Right forelimb (tissue), 1 donor: ENCODE measurements around the gene TCERG1L.
"Not testable (repeated sequence)": the region's sequence is repeated elsewhere in the genome, so short reads cannot be mapped to it uniquely, and the experiment has no call there.

Experiments
- DNase-seq: peaks from one replicate; pipeline ENCODE4 v3.0.0-alpha.2; 2018

TCERG1L gene

DNA sequence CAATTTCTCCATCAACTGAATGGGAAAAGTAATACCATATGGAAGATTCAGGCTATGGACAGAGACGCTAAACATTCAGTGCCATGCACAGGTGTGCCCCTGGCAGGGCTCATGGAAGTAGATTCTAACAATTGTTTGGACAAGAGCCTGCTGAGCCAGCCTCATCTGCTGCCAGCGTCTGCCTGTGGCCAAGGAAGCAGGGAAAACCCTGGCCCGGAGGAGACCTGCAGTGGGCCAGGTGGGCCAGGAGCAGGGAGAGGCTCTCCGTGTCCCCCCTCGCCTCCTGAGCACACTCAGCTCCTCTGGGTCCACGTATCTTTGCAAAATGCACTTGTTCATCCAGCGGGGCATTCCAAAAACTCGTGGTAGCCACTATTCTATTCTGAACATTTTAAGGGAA lies 130.1 kb downstream of the TCERG1L start:
- DNase-seq = no peak

DNA sequence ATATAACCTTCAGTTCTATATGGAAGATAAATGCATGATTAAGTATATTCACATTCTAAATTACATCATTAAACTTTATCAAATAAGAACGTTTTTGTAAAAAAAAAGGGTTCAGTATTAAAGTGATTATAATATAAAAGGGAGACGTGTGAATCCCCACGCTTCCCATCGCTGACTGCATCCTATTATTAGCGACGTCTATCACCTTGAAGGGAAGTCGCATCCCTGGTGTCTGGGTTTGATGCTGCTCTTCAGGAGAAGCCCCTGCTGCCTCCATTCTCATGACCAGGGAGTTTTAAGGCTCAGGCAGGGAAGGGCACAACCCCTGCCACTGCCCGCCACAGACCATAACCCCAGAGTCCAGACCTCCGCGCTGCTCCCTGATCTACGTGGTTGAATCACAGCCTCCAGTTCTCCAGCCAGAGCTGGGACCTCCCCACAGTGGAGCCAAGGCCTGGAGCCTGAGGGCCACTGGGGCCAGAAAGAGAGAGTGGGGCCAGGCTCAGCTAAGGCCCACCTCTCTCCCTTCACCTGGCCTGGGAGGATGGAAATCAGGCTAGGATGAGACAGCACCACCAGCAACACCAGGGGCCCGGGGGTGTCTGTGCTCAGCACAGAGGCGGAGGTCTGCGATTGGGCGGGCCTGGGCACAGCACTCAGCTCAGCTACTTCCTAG lies 130.6 kb downstream of the TCERG1L start:
- no peak for DNase-seq

DNA sequence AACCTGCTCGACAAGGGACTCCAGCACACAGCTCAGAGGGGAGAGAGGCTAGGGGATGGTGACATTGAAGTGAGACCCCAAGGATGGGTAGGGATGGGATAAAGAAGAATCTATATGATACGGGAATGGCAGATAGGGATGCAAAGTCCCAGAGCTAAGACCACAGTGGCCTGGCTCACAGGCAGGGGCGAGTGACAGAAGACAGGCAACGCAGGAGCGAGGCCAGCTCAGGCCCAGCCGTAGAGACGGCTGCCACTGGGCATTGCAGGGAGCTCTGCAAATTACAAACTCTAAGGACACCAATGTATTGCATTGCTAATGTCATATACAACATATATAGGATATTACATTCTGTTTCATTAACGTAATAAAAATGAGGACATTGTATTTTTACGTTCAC lies 131.4 kb downstream of the TCERG1L start:
- DNase-seq = no peak

DNA sequence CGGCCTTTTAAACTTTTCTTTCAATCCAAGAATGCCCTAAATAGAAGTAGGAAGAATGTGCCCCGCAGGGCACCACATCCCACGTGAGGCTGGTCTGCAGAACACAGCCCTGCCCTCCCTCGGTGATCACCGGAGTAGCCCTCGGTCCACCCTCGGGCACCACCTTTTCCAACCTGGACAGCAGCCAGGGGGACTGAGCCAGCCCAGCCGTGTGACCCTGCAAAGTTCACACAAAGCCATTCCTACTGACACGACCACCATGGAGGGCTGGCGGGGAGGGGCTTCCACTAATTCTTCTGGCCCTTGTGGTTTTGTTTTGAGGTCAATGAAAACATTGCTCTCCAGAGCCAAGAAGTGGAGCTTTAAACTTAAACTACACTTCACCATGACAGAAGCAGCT lies 132.2 kb downstream of the TCERG1L start:
- DNase-seq = no peak

DNA sequence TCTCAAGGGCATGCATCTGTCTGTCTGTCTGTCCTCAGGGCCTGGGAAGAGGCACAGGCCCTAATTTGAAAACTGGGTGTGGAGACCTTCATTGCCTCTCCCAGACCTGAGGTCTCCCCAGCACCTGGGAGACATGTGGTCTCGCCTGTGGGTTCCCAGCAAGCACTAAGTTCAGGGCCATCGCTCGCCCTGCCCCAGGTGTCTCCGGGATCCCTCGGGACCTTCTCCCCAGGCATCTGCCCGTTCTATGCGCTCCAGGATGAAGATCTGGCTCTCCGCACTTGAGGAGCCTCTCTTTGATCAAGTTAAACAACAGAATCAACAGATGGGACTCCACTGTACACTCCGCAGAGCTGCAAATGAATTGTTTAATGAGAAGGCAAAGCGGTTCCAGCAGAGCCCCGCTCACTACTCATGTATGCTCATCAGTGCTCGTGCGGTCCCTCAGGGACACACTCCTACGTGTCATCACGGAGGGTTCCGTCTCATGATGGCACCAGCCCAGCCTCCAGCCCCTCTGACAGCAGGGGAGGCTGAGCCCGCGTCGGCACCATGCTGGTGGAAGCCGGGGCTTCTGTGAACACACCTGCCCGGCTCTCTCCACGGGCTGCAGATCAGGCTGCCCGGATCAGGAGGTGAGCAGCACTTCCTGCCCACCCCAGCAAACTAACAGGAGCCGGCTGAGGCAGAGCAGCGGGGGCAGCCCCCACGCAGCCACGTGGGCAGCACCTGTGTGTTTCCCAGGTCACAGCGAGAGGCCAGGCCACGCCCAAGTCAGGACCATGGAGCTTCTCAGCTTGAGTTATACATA lies 132.8 kb downstream of the TCERG1L start:
- DNase-seq = no peak

DNA sequence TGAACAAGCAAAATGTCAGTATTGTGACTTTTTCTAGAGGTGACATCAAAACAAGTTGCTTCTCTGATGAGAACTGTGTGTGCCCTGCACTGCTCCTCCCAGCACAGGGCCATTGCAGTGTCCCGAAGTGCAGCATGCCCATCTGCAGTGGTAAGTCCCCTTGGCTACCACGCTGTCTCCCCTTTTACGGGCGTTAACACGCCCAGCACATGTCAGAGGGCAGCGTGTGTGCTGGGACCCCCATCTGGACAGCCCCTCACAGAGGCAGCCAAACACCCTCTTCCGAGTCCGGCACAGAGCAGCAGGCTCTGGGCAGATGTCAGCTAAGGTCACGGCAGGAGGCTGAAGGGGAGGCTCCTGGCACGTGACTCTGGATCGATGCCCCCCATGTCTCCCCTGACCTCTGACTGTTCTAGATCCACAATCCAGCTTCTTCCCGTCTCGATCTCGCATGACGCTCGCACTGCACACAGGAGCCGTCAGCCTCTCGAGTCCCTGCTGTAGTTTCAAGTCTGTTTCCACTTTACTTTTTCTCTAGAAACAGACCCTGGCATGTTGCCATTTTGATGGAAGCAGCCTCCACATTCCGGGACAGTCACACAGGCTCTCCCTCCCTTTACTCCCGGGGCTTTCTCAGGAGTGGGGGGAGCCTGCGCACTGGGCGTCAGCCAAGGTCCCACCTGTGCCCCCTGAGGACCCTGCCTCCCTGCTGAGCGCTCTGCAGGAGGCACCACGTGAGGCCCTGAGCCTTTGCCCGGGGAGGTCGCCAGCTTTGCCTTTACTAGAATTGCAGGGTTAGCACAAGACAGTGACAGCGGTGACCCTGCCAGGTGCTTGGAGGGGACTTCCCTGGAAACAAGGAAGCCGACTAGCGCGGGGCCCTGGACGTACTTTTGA lies 133.8 kb downstream of the TCERG1L start:
- DNase-seq = peak; percentile 55

DNA sequence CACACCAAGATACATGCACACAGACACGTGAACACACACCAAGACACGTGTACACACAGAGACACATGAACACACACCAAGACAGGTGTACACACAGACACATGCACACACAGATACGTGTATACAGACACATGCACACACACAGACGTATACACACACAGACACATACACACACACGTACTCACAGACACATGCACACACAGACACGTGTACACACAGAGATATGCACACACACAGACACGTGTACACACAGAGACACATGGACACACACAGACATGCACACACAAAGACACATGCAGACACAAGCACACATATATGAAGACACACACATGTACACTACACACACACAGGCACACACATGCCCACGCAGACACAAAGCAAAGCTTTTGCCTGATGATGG lies 134.6 kb downstream of the TCERG1L start:
- DNase-seq = no peak

DNA sequence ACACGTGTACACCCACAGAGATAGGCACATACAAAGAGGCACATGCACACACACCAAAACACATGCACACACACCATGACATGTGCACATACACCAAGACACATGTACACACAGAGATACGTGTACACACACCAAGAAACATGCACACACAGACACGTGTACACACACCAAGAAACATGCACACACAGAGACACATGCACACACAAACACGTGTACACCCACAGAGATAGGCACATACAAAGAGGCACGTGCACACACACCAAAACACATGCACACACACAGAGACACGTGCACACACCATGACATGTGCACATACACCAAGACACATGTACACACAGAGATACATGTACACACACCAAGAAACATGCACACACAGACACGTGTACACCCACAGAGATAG lies 135.2 kb downstream of the TCERG1L start:
- DNase-seq = not testable (repeated sequence)

DNA sequence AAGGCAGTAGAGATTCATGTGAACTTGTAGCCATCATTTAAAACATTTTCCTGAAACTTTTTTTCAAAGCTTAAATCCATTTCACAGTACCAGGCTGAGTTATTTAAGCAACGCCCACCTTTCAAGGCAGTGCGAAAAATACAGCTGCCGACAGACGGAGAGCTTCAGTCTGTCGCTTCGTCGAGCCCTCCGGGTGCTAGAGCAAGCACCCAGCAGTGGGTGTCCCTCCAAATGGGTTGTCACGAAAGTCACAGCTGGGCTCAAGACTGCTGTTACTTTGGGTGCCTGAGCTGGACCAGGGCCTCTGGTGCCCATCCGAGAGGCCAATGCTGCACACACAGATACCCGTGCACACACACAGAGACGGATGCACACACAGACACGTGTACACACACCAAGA lies 135.6 kb downstream of the TCERG1L start:
- no peak for DNase-seq

DNA sequence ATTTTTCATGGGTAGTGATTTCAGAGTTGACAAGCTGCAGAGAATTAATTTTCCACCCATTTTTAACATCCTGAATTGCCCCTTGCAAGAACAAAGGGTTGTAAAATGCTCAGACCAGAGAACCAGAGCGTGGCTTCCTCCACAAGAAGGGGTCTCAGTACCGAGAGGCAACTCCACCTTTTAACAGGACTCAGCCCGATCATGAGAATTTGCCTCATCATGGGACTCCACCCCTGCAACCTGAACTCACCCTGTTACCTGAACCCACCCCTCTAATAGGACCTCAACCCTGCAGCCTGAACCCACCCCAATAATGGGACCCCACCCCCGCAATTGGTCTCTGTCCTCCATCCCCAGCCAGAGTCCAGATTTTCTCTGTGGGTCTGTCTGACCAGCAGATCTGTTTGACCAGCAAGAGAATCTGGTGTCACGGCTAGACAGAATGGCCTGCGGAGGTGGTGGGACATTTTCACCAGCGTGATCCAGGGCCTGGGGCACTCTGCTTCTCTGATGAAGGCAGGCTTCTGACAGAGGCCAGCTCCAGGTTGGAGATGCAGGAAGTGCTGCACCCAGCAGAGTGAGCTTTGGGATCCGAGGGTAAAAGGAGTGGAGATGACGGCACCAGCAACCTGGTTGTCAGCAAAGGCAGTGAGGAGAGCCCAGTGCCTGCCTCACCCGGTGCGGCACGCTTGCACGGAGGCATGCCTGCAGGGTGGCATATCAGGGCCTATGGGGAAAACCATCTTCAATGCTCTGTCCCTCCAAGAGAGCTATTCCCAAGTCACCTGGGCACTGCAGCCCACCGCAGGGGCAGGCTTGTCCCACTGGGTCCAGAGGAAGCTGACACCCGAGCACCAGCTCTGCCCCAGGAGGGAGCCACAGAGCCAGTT lies 136.6 kb downstream of the TCERG1L start:
- no peak for DNase-seq

DNA sequence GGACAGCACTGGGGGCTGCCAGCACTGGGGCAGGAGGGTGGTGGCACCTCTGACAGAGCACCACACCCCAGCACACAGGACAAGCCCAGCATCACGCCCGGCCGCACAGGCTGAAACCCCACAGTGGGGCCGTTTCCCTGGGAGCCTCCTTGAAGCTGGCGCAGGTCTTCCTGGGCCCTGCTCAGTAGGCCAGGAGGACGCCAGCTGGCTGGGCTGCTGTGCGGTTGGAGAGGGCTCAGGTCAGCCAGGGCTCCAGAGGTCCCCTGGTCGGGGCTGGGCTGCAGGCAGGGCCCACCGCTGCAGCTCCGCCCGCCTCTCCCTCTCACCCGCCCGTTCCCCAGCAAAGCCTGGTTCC lies 137.3 kb downstream of the TCERG1L start:
- DNase-seq = no peak

DNA sequence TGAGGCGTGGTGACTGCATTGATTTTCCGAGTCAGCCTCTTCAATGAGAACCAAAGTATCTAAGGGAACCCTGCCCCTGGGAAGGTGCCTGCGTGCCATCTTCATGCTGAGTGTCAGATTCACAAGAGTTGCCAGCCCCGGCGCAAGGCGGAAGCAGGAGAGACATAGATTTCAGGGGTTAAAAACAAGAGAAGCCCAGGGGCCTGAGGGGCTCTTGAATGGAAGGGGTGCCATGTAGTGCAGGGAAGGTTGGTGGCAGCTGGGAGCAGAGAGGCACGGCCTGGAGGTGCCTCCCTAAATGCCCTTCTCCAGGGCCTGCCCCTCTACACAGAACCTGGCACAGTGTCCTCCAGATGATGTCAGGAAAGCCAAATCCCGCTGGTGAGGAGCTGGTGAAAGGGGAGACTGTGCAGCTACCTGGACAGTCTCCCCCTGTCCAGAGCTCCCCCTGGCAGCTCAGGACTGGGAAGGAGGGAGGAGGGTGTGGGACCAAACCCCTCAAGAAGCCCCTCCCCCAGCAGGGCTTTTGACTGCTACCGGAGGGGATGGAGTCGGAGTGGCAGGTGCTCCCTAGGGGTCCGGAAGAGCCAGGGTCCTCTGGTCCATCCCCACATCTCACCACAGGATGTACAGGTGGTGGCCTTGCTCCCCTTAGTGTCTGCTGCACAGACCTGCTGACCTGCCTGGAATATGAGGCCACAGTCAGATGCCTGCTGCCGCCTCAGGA lies 137.9 kb downstream of the TCERG1L start:
- DNase-seq = no peak

DNA sequence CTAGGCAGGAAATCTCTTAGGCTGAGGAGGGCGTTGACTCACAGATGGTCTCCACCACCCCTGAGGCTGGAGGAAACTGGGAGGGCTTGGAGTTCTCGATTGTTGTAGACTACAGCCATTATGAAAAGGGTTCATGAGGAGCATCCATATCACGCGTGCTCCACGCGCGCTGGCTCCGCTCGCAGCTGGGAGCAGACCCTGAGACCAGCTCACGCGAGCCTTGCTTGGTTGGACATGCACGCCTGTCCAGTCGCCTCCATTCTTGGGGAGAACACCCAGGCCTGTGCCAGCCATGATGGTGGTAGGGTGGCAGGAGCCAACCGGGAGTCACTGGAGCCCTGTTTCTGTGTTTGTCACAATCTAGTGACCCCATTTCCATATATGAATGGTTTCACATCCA lies 139.1 kb downstream of the TCERG1L start:
- DNase-seq = no peak

DNA sequence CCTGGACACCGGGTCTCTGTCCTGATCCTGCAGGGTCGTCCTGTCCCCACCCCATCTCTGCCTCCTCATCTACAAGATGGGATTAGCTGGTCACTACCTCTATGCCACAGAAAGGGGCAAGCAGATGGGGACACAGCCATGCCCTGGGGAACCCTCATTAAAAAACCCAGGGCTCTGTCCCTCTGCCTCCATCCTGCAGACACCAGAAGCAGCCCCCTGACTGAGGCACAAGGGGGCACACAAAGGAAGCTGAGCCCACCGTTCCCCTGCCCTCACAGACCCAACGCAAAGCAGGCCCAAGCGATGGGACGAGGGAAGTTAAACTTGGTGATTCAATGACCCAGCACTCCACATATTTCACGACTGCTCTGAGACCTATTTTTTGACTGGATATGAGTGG lies 142.4 kb downstream of the TCERG1L start:
- no peak for DNase-seq

DNA sequence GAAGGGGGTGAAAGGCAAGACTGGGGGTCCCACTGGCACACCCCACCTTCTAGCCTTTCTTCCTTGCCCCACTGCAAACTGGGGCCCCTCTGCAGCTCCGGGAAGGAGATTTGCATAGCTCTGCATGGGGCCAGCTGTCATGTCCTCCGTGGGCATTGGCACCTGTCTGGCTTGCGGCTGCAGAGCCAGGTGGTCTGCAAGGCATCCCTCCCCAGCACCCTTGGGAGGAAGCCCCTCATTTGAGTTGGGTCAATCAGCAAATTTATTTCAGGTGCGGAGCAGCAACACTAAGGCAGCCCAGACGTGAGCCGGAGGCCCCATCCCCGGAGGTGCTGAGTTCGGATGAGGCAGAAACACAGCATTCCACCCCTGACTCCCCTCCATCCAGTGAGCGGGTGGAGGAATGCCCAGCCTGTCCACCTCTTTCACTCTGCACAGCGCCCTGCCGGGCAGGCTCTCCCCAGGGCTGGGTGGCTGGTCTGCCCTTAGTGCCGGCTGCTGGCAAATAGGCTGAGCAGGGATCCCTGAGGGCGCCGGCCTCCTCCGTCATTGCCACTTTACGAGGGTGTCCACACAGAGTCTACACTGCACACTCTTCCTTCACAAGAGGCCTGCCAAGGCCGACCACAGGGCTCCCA lies 143.2 kb downstream of the TCERG1L start:
- DNase-seq = no peak

DNA sequence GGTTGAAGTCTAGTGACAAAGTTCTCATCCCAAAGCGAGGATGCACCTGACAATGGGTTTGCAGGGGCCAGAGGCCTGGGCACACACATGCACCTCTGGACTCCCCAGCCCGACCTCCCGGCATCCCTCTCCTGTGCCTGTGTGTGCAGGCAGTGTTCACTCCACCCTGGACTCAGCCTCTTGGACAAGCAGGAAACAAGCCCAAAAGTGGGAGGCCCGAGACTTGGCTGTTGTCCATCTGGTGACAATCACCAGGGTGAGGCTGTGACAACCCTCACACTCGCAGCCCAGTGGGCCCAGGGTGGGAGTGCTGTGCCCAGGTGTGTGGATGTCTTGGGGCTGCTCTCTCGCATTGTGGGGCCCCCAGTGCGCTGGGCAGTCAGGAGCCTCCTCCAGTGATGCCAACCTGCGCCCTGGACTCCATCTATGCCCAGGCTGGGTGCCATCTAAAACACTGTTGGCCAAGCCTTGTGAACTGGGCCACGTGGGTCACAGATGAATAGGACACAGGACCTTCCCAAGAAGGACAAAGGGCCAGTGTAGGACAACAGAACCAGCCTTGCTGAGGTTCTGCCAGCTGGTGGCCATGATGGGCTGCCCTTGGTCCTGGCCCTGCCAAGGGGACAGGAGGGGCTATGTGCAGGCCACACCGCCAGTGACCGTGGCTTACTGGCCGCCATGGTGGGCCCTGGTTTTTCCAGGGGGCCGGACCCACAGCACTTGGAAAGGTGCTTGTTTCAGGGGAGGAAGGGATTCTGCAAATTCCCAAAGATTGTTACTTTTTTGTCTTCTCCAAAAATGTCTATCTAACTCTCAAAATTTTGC lies 144.3 kb downstream of the TCERG1L start:
- DNase-seq = no peak

DNA sequence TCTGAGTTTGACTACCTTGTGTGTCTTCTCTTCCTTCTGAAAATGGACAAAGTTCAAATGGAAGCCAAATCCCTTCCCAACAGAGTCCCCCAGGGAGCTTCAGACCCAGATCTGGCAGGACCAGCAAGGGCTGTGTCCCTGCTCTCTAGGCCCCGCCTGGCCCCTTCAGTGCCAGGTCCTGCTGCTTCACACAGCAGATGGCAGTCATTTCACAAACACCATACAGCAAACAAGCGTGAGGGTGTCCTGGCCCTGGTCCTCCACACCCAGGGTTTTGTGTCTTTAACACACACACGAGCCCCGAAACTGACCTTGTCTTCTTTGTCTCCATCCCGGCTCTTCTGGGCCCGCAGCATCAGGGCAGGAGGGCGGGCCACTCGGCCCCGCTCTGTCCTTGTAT lies 145.0 kb downstream of the TCERG1L start:
- no peak for DNase-seq

DNA sequence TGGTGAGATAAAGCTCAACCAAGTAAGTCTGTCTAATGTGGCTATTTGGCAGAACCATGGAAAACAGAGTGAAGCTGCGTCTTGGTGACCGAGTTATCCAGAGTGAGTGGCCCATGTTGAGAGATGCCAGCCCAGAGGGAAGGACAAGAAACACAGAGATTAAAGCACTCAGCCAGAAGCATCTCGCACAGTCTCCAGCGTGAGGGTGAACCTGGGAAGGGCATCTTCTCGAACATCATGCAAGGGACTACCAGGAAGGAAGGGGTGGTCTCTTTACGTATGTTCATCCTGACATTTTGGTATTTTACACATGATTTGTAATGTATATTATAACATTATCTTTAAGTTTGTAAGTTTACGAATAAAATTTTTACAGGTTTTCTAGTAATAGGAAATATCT lies 146.4 kb downstream of the TCERG1L start:
- no peak for DNase-seq

DNA sequence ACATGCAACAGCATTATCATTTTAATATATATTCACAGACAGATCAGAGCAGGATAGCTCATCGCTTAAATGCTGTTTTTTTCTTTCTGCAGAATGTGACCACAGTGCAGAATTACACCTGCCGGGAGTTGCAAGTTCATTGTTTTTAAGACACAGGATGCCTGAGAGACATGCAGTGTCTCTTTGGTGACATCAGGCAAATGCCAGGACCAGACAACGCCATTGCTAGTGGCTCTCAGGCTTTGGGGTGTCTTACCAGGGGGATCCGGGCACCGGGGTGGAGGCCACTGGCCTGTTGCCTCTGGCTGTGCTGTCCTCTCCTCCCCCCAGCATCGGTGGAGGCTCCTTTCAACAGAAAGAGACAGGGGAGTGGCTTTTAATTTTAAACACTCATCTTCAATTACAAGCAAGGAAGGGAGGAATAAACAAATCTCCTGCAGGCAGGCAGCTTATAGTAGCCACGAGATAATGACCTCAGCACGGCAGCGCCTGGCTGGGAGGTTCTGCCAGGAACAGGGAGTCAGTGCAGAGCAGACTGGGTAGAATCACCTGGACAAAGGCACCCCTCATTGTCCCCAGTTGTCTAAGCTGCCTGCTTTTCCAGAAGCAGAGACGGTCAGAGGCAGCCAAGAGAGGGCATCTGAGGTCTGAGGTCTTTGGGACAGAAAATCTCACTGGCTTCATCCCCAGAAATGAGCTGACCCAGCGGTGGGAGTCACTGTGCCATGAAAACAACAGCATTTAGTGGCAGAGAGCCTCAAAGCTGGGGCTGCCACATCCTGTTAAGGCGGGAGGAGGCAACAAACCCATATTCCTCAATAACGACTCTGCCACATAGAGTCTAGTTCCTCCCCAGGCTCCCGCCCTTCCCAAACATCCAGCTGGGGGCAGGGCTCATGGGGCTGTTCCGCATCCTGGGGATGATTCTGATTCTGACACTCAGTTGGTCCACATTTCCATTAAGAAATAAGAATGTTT lies 148.4 kb downstream of the TCERG1L start:
- no peak for DNase-seq
